HCT116 (cell line): Measurements from ENCODE around the gene ADD2. TPM values are rescaled to one million over a fixed set of nuclear protein-coding genes. Genes with fewer than 3 reads are reported as not detected.

Experiments used
- ATAC-seq: fragments of 200-7000 bp; cut with Tn5 transposase; 2 replicates; pipeline ENCODE4 v1.9.1; 2020; ENCODE audit warnings: mild to moderate bottlenecking, moderate library complexity
- BruUV-seq: library from RNA; stranded (reverse); fragments of 400-500 nt; replicated peaks from 2 replicates; lab custom pipeline; 2021; lab: Mats Ljungman, UMichigan
- CTCF ChIA-PET: fragments of 300-600 bp; sonication (Branson Sonifier 250); formaldehyde crosslinking; loops from one replicate; lab custom pipeline; 2021; ENCODE audit warnings: antibody characterized with exemption; lab: Charles Lee
- POLR2A ChIA-PET: fragments of 300-600, 350-600 bp; sonication (Branson Sonifier 250); formaldehyde crosslinking; loops from one replicate; lab custom pipeline; 2021; ENCODE audit warnings: antibody characterized with exemption; lab: Charles Lee
- RAD21 ChIA-PET, 2 experiments: fragments of 300-600 bp; sonication (Branson Sonifier 250); formaldehyde crosslinking; loops; one replicate each; lab custom pipeline; 2023; ENCODE audit warnings: low total read pairs in 2 of 2; ENCODE audit not compliant: uncharacterized antibody in 2 of 2, unreplicated experiment in 2 of 2, low non-redundant PET in 1 of 2; lab: Charles Lee
- DNase-seq: peaks from one replicate; pipeline ENCODE4 v3.0.0-alpha.2; 2010; ENCODE audit warnings: low read depth, low spot score
- H2AFZ ChIP-seq: fragments of 200-600 bp; shearing (Covaris generic), sonication (generic); 2 replicates; pipeline ENCODE4 v1.6.1; 2017; ENCODE audit warnings: low read depth, mixed run types, mixed read lengths, antibody characterized with exemption, low read length; ENCODE audit not compliant: poor library complexity, severe bottlenecking
- H3K27ac ChIP-seq: 2 replicates; pipeline ENCODE4 v1.5.1; 2012; ENCODE audit warnings: low read depth, low read length
- H3K27me3 ChIP-seq: fragments of 200-600 bp; sonication (generic); 2 replicates; pipeline ENCODE4 v1.6.1; 2016; ENCODE audit warnings: mixed run types, low read length, mixed read lengths; ENCODE audit not compliant: insufficient read depth
- H3K36me3 ChIP-seq, 2 experiments: fragments of 200-500 bp in 1 of 2; fragments of 200-600 bp in 1 of 2; sonication (Bioruptor generic) in 1 of 2; sonication (generic) in 1 of 2; 2 replicates each; pipeline versions ENCODE4 v1.5.1 to v1.6.1; 2014 to 2016; ENCODE audit warnings: low read length in 2 of 2, inconsistent platforms in 1 of 2, mixed read lengths in 1 of 2, mixed run types in 1 of 2; ENCODE audit not compliant: insufficient read depth in 2 of 2, control insufficient read depth in 1 of 2
- H3K4me1 ChIP-seq, 2 experiments: fragments of 200-600 bp in 1 of 2; sonication (generic) in 1 of 2; 2 replicates each; pipeline versions ENCODE4 v1.5.1 to v1.6.1; 2012 to 2017; ENCODE audit warnings: low read length in 2 of 2, inconsistent platforms in 1 of 2, mild to moderate bottlenecking in 1 of 2, mixed read lengths in 1 of 2, mixed run types in 1 of 2, moderate library complexity in 1 of 2; ENCODE audit not compliant: insufficient read depth in 2 of 2, control insufficient read depth in 1 of 2
- H3K4me2 ChIP-seq: fragments of 200-600 bp; sonication (generic); 2 replicates; pipeline ENCODE4 v1.6.1; 2017; ENCODE audit warnings: mixed run types, low read length, mixed read lengths
- H3K4me3 ChIP-seq, 2 experiments: fragments of 200-600 bp in 1 of 2; sonication (generic) in 1 of 2; replicated peaks in 1 of 2; 2 replicates each; pipeline ENCODE4 v1.5.1; 2011 to 2016; ENCODE audit warnings: low read length in 2 of 2, control low read depth in 1 of 2, low read depth in 1 of 2, mild to moderate bottlenecking in 1 of 2, mixed read lengths in 1 of 2, mixed run types in 1 of 2
- H3K79me2 ChIP-seq: fragments of 200-600 bp; sonication (generic); 2 replicates; pipeline ENCODE4 v1.6.1; 2017; ENCODE audit warnings: mild to moderate bottlenecking, mixed run types, low read length, moderate library complexity, mixed read lengths; ENCODE audit not compliant: insufficient read depth
- H3K9ac ChIP-seq: fragments of 200-600 bp; sonication (generic); 2 replicates; pipeline ENCODE4 v1.6.1; 2016; ENCODE audit warnings: low read length, mixed read lengths
- H3K9me2 ChIP-seq: fragments of 200-600 bp; sonication (generic), shearing (Covaris generic); 2 replicates; pipeline ENCODE4 v1.6.1; 2017; ENCODE audit warnings: mixed run types, mild to moderate bottlenecking, moderate library complexity; ENCODE audit not compliant: insufficient read depth
- H3K9me3 ChIP-seq, 2 experiments: fragments of 200-500 bp in 1 of 2; fragments of 200-600 bp in 1 of 2; sonication (Bioruptor generic) in 1 of 2; sonication (generic) in 1 of 2; 2 replicates each; pipeline ENCODE4 v1.6.1; 2014 to 2017; ENCODE audit warnings: low read length in 2 of 2, mixed read lengths in 2 of 2, inconsistent platforms in 1 of 2, low read depth in 1 of 2, mild to moderate bottlenecking in 1 of 2, mixed run types in 1 of 2, moderate library complexity in 1 of 2; ENCODE audit not compliant: control insufficient read depth in 1 of 2, insufficient read depth in 1 of 2
- H4K20me1 ChIP-seq: fragments of 200-600 bp; sonication (generic), shearing (Covaris generic); 2 replicates; pipeline ENCODE4 v1.6.1; 2017; ENCODE audit warnings: mixed run types, mild to moderate bottlenecking, moderate library complexity; ENCODE audit not compliant: insufficient read depth
- CBX3 ChIP-seq: IDR thresholded peaks from 2 replicates; pipeline ENCODE4 v1.6.1; 2012; ENCODE audit warnings: low read depth
- CEBPB ChIP-seq: IDR thresholded peaks from 2 replicates; pipeline ENCODE4 v1.6.1; 2012; ENCODE audit warnings: low read depth
- EGR1 ChIP-seq: IDR thresholded peaks from 2 replicates; pipeline ENCODE4 v1.6.1; 2012; ENCODE audit warnings: low read depth
- EZH2 ChIP-seq: fragments of 200-600 bp; sonication (generic); IDR thresholded peaks from 2 replicates; pipeline ENCODE4 v1.6.1; 2017; ENCODE audit warnings: antibody characterized with exemption, mixed run types
- FOSL1 ChIP-seq: IDR thresholded peaks from 2 replicates; pipeline ENCODE4 v1.6.1; 2012; ENCODE audit warnings: low read depth
- JUND ChIP-seq: IDR thresholded peaks from 2 replicates; pipeline ENCODE4 v1.6.1; 2012
- POLR2A ChIP-seq: IDR thresholded peaks from 2 replicates; pipeline ENCODE4 v1.7.0; 2011; ENCODE audit warnings: borderline replicate concordance; ENCODE audit not compliant: insufficient read depth, insufficient read length; ENCODE audit errors: extremely low read depth
- RAD21 ChIP-seq: IDR thresholded peaks from 2 replicates; pipeline ENCODE4 v1.6.1; 2012; ENCODE audit warnings: low read depth, mild to moderate bottlenecking
- SIN3A ChIP-seq: IDR thresholded peaks from 2 replicates; pipeline ENCODE4 v1.6.1; 2012; ENCODE audit warnings: low read depth
- SP1 ChIP-seq: IDR thresholded peaks from 2 replicates; pipeline ENCODE4 v1.6.1; 2012; ENCODE audit warnings: low read depth
- SRF ChIP-seq: IDR thresholded peaks from 2 replicates; pipeline ENCODE4 v1.6.1; 2012; ENCODE audit warnings: low read depth
- TCF7L2 ChIP-seq: IDR thresholded peaks from 2 replicates; pipeline ENCODE4 v1.7.0; 2011; ENCODE audit warnings: borderline replicate concordance, inconsistent platforms; ENCODE audit not compliant: insufficient read depth, insufficient read length; ENCODE audit errors: extremely low read depth
- YY1 ChIP-seq: IDR thresholded peaks from 2 replicates; pipeline ENCODE4 v1.6.1; 2011; ENCODE audit warnings: low read length, low read depth, moderate library complexity, mild to moderate bottlenecking; ENCODE audit not compliant: insufficient replicate concordance; ENCODE audit errors: extremely low read depth
- ZFX ChIP-seq: fragments of 450-650 bp; IDR thresholded peaks from 2 replicates; pipeline ENCODE4 v1.6.1; 2017
- ZNF274 ChIP-seq: fragments of 200-500 bp; sonication (Bioruptor generic); IDR thresholded peaks from 2 replicates; pipeline ENCODE4 v1.6.1; 2014; ENCODE audit warnings: mild to moderate bottlenecking, low read depth, low read length, inconsistent platforms
- intact Hi-C: fragments of 100-400 bp; cut with micrococcal nuclease; formaldehyde crosslinking; loops from 2 replicates; pipeline ENCODE4 v1.10.0; 2022
- total RNA-seq: library from RNA; stranded (reverse); gene quantifications from one replicate; pipeline ENCODE4 v1.2.1, GENCODE V29; 2021; ENCODE audit not compliant: unreplicated experiment
- TF ChIP-seq, protein P1 (sequence below): IDR thresholded peaks from 2 replicates; pipeline ENCODE4 v1.6.1; 2012; ENCODE audit warnings: low read depth
- TF ChIP-seq, protein P2 (sequence below): IDR thresholded peaks from 2 replicates; pipeline ENCODE4 v1.6.1; 2012
- TF ChIP-seq, protein P3 (sequence below), 3 experiments: fragments of 200-600 bp in 1 of 3; sonication (generic) in 1 of 3; IDR thresholded peaks in 2 of 3; conservative IDR thresholded peaks in 1 of 3; 2 replicates each; pipeline ENCODE4 v1.5.1; 2012 to 2017; ENCODE audit warnings: low read depth in 2 of 3, low read length in 2 of 3, antibody characterized with exemption in 1 of 3, borderline replicate concordance in 1 of 3, control low read depth in 1 of 3, mild to moderate bottlenecking in 1 of 3, mixed read lengths in 1 of 3, mixed run types in 1 of 3, moderate library complexity in 1 of 3; ENCODE audit not compliant: insufficient read depth in 1 of 3

The ADD2 gene
- total RNA-seq, 1 experiment from 2014 or later: 0.15 TPM

DNA sequence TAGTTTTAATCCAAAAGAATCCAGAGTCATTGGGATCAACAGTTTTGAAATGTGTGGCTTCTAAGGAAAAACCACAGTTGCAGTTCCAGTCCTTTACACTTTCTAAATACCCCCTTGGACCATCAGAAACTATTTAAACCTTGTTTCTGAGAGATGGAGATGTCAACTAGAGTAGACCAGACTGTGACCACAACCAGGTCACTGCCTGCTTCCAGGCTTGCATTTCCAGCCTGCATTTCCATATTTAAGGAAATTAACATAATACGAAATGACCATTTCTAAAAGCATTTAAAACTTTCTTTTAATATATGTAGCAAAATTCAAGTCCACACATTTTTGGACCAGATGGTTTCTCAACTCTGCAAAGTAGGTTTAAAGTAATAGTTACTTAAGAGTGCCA, 38.4 kb downstream of the ADD2 start (continued):
- TF ChIP-seq SP1 (no peak), SRF (no peak), TCF7L2 (no peak), YY1 (no peak)
- TF ChIP-seq, protein P1, sequence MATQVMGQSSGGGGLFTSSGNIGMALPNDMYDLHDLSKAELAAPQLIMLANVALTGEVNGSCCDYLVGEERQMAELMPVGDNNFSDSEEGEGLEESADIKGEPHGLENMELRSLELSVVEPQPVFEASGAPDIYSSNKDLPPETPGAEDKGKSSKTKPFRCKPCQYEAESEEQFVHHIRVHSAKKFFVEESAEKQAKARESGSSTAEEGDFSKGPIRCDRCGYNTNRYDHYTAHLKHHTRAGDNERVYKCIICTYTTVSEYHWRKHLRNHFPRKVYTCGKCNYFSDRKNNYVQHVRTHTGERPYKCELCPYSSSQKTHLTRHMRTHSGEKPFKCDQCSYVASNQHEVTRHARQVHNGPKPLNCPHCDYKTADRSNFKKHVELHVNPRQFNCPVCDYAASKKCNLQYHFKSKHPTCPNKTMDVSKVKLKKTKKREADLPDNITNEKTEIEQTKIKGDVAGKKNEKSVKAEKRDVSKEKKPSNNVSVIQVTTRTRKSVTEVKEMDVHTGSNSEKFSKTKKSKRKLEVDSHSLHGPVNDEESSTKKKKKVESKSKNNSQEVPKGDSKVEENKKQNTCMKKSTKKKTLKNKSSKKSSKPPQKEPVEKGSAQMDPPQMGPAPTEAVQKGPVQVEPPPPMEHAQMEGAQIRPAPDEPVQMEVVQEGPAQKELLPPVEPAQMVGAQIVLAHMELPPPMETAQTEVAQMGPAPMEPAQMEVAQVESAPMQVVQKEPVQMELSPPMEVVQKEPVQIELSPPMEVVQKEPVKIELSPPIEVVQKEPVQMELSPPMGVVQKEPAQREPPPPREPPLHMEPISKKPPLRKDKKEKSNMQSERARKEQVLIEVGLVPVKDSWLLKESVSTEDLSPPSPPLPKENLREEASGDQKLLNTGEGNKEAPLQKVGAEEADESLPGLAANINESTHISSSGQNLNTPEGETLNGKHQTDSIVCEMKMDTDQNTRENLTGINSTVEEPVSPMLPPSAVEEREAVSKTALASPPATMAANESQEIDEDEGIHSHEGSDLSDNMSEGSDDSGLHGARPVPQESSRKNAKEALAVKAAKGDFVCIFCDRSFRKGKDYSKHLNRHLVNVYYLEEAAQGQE: no peak

DNA sequence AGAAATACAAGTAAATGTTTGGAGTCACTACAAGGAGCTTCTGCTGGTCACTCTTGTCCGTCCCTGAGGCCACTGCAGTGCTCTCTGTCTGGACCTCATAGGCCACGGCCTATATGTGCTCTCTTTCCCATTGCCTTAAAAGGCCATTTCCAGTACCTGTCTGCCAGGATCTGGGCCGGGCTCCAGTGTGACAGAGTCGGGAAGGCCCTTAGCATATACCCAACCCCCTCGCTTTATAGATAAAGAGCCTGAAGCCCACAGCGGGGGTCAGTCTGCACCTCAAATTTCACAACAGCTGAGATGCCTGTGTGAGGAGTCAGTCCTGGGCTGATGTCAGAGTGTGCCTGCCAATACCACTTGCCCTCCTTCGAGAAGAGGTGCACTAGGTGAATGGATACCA, 39.9 kb downstream of the ADD2 start:
- Histone ChIP-seq H3K79me2 (no peaks in the 10 kb centered on the region), H4K20me1 (no peaks in the 10 kb centered on the region), H3K27ac (no peak overlapping the region), H3K4me3 (no peak overlapping the region), H2AFZ (no peak overlapping the region), H3K9me2 (no peaks in the 10 kb centered on the region), H3K9me3 (no peaks in the 10 kb centered on the region), H3K4me2 (no peak overlapping the region), H3K27me3 (peaks cover 12% of the 10 kb centered on the region; the same call in 1 of the 2 replicates), H3K9ac (no peak overlapping the region), H3K4me1 (peaks cover 0 to 6% of the 10 kb centered on the region in 2 experiments; a peak in 2 of 4 replicates), H3K36me3 (no peaks in the 10 kb centered on the region)
- intact Hi-C loops: no loop called here
- RAD21 ChIA-PET: no interaction called here
- ATAC-seq: no peak
- CTCF ChIA-PET: no interaction called here
- POLR2A ChIA-PET: no interaction called here
- DNase-seq: no peak
- BruUV-seq: no TSS peak
- TF ChIP-seq FOSL1 (no peak), EGR1 (no peak), JUND (no peak), SP1 (no peak), ZNF274 (no peak), CEBPB (no peak), RAD21 (no peak), ZFX (no peak), POLR2A (no peak), YY1 (no peak), SIN3A (no peak), CBX3 (no peak), EZH2 (no peak)
- TF ChIP-seq, protein P2, sequence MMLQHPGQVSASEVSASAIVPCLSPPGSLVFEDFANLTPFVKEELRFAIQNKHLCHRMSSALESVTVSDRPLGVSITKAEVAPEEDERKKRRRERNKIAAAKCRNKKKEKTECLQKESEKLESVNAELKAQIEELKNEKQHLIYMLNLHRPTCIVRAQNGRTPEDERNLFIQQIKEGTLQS: no peak
- TF ChIP-seq, protein P3, sequence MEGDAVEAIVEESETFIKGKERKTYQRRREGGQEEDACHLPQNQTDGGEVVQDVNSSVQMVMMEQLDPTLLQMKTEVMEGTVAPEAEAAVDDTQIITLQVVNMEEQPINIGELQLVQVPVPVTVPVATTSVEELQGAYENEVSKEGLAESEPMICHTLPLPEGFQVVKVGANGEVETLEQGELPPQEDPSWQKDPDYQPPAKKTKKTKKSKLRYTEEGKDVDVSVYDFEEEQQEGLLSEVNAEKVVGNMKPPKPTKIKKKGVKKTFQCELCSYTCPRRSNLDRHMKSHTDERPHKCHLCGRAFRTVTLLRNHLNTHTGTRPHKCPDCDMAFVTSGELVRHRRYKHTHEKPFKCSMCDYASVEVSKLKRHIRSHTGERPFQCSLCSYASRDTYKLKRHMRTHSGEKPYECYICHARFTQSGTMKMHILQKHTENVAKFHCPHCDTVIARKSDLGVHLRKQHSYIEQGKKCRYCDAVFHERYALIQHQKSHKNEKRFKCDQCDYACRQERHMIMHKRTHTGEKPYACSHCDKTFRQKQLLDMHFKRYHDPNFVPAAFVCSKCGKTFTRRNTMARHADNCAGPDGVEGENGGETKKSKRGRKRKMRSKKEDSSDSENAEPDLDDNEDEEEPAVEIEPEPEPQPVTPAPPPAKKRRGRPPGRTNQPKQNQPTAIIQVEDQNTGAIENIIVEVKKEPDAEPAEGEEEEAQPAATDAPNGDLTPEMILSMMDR (IDR thresholded peaks at IDR 0.05 in 2 of 3, conservative IDR thresholded peaks at IDR 0.05 in 1 of 3; ENCODE audit: borderline replicate concordance in 1 of 3, insufficient read depth in 1 of 3, low read depth in 2 of 3, low read length in 2 of 3): no peak
- TF ChIP-seq, protein P1: no peak
